Activated naive CD8-positive, alpha-beta T cell treated with anti-CD3 and anti-CD28 coated beads, Interleukin-2, amount 10 ng/mL, durations not matched to agents 7 days and 5 days (primary cell): ENCODE measurements around the gene CREBZF. TPM values are rescaled to one million over a fixed set of nuclear protein-coding genes. Genes with fewer than 3 reads are reported as not detected.

Experiments used
- ATAC-seq: fragments of 150-1000 bp; cut with Tn5 transposase; one replicate; pipeline ENCODE4 v1.10.0; 2021; ENCODE audit warnings: low read depth, moderate library complexity
- POLR2A ChIA-PET: fragments of 350-600 bp; sonication (Branson Sonifier 250); formaldehyde crosslinking; loops from one replicate; lab custom pipeline; 2021; ENCODE audit warnings: antibody characterized with exemption; lab: Charles Lee
- DNase-seq: peaks from one replicate; pipeline ENCODE4 v3.0.0; 2021
- H3K27ac Mint-ChIP-seq: one replicate; pipeline ENCODE4 v1.8.0; 2022; ENCODE audit warnings: mild to moderate bottlenecking, mixed read lengths
- H3K27me3 Mint-ChIP-seq: one replicate; pipeline ENCODE4 v1.8.0; 2022; ENCODE audit warnings: mild to moderate bottlenecking, moderate library complexity, mixed read lengths
- H3K36me3 Mint-ChIP-seq: one replicate; pipeline ENCODE4 v1.8.0; 2021; ENCODE audit warnings: mild to moderate bottlenecking, mixed read lengths
- H3K4me1 Mint-ChIP-seq: one replicate; pipeline ENCODE4 v1.8.0; 2021; ENCODE audit warnings: mixed read lengths
- H3K4me3 Mint-ChIP-seq: one replicate; pipeline ENCODE4 v1.8.0; 2022; ENCODE audit warnings: mild to moderate bottlenecking, moderate library complexity, mixed read lengths
- H3K9me3 Mint-ChIP-seq: one replicate; pipeline ENCODE4 v1.8.0; 2021; ENCODE audit warnings: mixed read lengths
- total RNA-seq, 2 experiments: library from RNA; stranded (reverse); gene quantifications; one replicate each; pipeline ENCODE4 v1.2.3, GENCODE V29; 2021

Gene CREBZF
- 10 to 100 TPM; 77.7 to 78.4 TPM for total RNA-seq

GRCh38 chr11:85664615-85665481, at the start of gene CREBZF:
CREBZF (minus strand) TSS chr11:85665129; CDS start chr11:85664875, 254 bp downstream.
- peak within 1 kb of the TSS; percentile 98 for H3K27ac Mint-ChIP-seq
- H3K4me1 Mint-ChIP-seq: peaks cover 29% of the 10 kb centered on the region
- H3K9me3 Mint-ChIP-seq: no peaks in the 10 kb centered on the region

GRCh38 chr11:85712953-85713352, 48.0 kb upstream of the CREBZF start:
- H3K27ac Mint-ChIP-seq: no peak overlapping the region
- peaks cover 4% of the 10 kb centered on the region for H3K36me3 Mint-ChIP-seq
- no peak for DNase-seq
- H3K27me3 Mint-ChIP-seq: no peaks in the 10 kb centered on the region
- H3K9me3 Mint-ChIP-seq: no peaks in the 10 kb centered on the region
- POLR2A ChIA-PET: no interaction called here
- no peak overlapping the region for H3K4me3 Mint-ChIP-seq
- no peaks in the 10 kb centered on the region for H3K4me1 Mint-ChIP-seq
- no peak for ATAC-seq

More at GRCh38 chr11:85664615-85665481, at the start of gene CREBZF:
- POLR2A ChIA-PET: interaction anchor here (0.6 to 2.9 kb wide), 21 partner anchors 12 to 784 kb away, joined by 3 to 72 read pairs (median 5); partner anchors contain the start of genes CCDC83, DLG2, EED and TMEM126A
- H3K36me3 Mint-ChIP-seq: peaks cover 29% of the 10 kb centered on the region
- H3K4me3 Mint-ChIP-seq: peak within 1 kb of the TSS; percentile 98
- peaks cover 1% of the 10 kb centered on the region for H3K27me3 Mint-ChIP-seq
- peak; percentile 96 for DNase-seq
- ATAC-seq: peak; percentile 78

GRCh38 chr11:85710917-85711316, 46.0 kb upstream of the CREBZF start:
- no peaks in the 10 kb centered on the region for H3K9me3 Mint-ChIP-seq
- POLR2A ChIA-PET: no interaction called here
- no peaks in the 10 kb centered on the region for H3K4me1 Mint-ChIP-seq
- ATAC-seq: no peak
- H3K27ac Mint-ChIP-seq: no peak overlapping the region
- no peak overlapping the region for H3K4me3 Mint-ChIP-seq
- peaks cover 12% of the 10 kb centered on the region for H3K36me3 Mint-ChIP-seq
- DNase-seq: no peak
- no peaks in the 10 kb centered on the region for H3K27me3 Mint-ChIP-seq

- DNase-seq: no peak
- Mint-ChIP-seq H3K4me3 (no peak overlapping the region), H3K27ac (no peak overlapping the region), H3K9me3 (no peaks in the 10 kb centered on the region), H3K27me3 (no peaks in the 10 kb centered on the region), H3K4me1 (no peaks in the 10 kb centered on the region), H3K36me3 (peaks cover 12% of the 10 kb centered on the region)
- ATAC-seq: no peak
- POLR2A ChIA-PET: no interaction called here
Measured at GRCh38 chr11:85709941-85710702, 45.2 kb upstream of the CREBZF start.

GRCh38 chr11:85705800-85706199, 40.9 kb upstream of the CREBZF start:
- POLR2A ChIA-PET: no interaction called here
- DNase-seq (no peak), ATAC-seq (no peak)
- no peak overlapping the region for H3K27ac Mint-ChIP-seq
- H3K4me1 Mint-ChIP-seq: no peaks in the 10 kb centered on the region
- no peak overlapping the region for H3K4me3 Mint-ChIP-seq
- peaks cover 15% of the 10 kb centered on the region for H3K36me3 Mint-ChIP-seq
- H3K27me3 Mint-ChIP-seq: no peaks in the 10 kb centered on the region
- H3K9me3 Mint-ChIP-seq: no peaks in the 10 kb centered on the region

- no peak for DNase-seq
- H3K4me1 Mint-ChIP-seq: peaks cover 4% of the 10 kb centered on the region
- no peak for ATAC-seq
- H3K27ac Mint-ChIP-seq: no peak overlapping the region
- POLR2A ChIA-PET: no interaction called here
- no peak overlapping the region for H3K4me3 Mint-ChIP-seq
- no peaks in the 10 kb centered on the region for H3K27me3 Mint-ChIP-seq
- H3K9me3 Mint-ChIP-seq: no peaks in the 10 kb centered on the region
- H3K36me3 Mint-ChIP-seq: peaks cover 15% of the 10 kb centered on the region
Measured at GRCh38 chr11:85704967-85705366, 40.0 kb upstream of the CREBZF start.

- DNase-seq: no peak
Measured at GRCh38 chr11:85699957-85700741, 35.2 kb upstream of the CREBZF start.

GRCh38 chr11:85698195-85698594, 33.3 kb upstream of the CREBZF start:
- Mint-ChIP-seq H3K27me3 (no peaks in the 10 kb centered on the region), H3K36me3 (peaks cover 15% of the 10 kb centered on the region), H3K9me3 (no peaks in the 10 kb centered on the region), H3K27ac (no peak overlapping the region), H3K4me1 (peaks cover 22% of the 10 kb centered on the region), H3K4me3 (no peak overlapping the region)
- ATAC-seq (no peak), DNase-seq (no peak)
- POLR2A ChIA-PET: interaction anchor here (0.5 kb wide), 1 partner anchor 603 kb away, joined by 4 read pairs; no protein-coding TSS in a partner anchor

More at GRCh38 chr11:85699957-85700741, 35.2 kb upstream of the CREBZF start:
- peaks cover 18% of the 10 kb centered on the region for H3K36me3 Mint-ChIP-seq
- H3K9me3 Mint-ChIP-seq: no peaks in the 10 kb centered on the region
- peak overlapping the region; percentile 63 for H3K4me3 Mint-ChIP-seq
- POLR2A ChIA-PET: interaction anchor here (0.6 to 1.1 kb wide), 6 partner anchors 35 to 549 kb away, joined by 4 to 5 read pairs (median 4); partner anchors contain the start of gene CREBZF
- peak; percentile 68 for ATAC-seq
- H3K27me3 Mint-ChIP-seq: no peaks in the 10 kb centered on the region
- H3K27ac Mint-ChIP-seq: peak overlapping the region; percentile 68
- H3K4me1 Mint-ChIP-seq: peaks cover 20% of the 10 kb centered on the region

- no peak overlapping the region for H3K4me3 Mint-ChIP-seq
- H3K36me3 Mint-ChIP-seq: peaks cover 13% of the 10 kb centered on the region
- ATAC-seq (no peak), DNase-seq (no peak)
- POLR2A ChIA-PET: interaction anchor here (0.5 kb wide), 1 partner anchor 603 kb away, joined by 4 read pairs; no protein-coding TSS in a partner anchor
- no peaks in the 10 kb centered on the region for H3K27me3 Mint-ChIP-seq
- H3K4me1 Mint-ChIP-seq: peaks cover 22% of the 10 kb centered on the region
- no peaks in the 10 kb centered on the region for H3K9me3 Mint-ChIP-seq
- no peak overlapping the region for H3K27ac Mint-ChIP-seq
Measured at GRCh38 chr11:85697747-85698146, 32.8 kb upstream of the CREBZF start.

GRCh38 chr11:85695546-85695945, 30.6 kb upstream of the CREBZF start:
- POLR2A ChIA-PET: interaction anchor here (1.0 to 1.5 kb wide), 3 partner anchors 31 to 159 kb away, joined by 3 to 4 read pairs (median 4); partner anchors contain the start of genes CCDC83 and CREBZF
- no peak overlapping the region for H3K27ac Mint-ChIP-seq
- no peaks in the 10 kb centered on the region for H3K27me3 Mint-ChIP-seq
- DNase-seq (no peak), ATAC-seq (no peak)
- peaks cover 21% of the 10 kb centered on the region for H3K4me1 Mint-ChIP-seq
- H3K9me3 Mint-ChIP-seq: no peaks in the 10 kb centered on the region
- peaks cover 15% of the 10 kb centered on the region for H3K36me3 Mint-ChIP-seq
- H3K4me3 Mint-ChIP-seq: no peak overlapping the region

- Mint-ChIP-seq H3K4me1 (peaks cover 18% of the 10 kb centered on the region), H3K27me3 (no peaks in the 10 kb centered on the region), H3K9me3 (no peaks in the 10 kb centered on the region), H3K4me3 (no peak overlapping the region), H3K27ac (no peak overlapping the region), H3K36me3 (peaks cover 15% of the 10 kb centered on the region)
- ATAC-seq (no peak), DNase-seq (no peak)
- POLR2A ChIA-PET: interaction anchor here (1.0 to 1.3 kb wide), 2 partner anchors 29 to 59 kb away, joined by 3 to 4 read pairs; partner anchors contain the start of gene CREBZF
Measured at GRCh38 chr11:85694385-85694980, 29.6 kb upstream of the CREBZF start.

- H3K4me3 Mint-ChIP-seq: no peak within 1 kb of the TSS
- no peaks in the 10 kb centered on the region for H3K27me3 Mint-ChIP-seq
- H3K36me3 Mint-ChIP-seq: peaks cover 7% of the 10 kb centered on the region
- DNase-seq (no peak), ATAC-seq (no peak)
- H3K4me1 Mint-ChIP-seq: peaks cover 20% of the 10 kb centered on the region
- H3K27ac Mint-ChIP-seq: no peak within 1 kb of the TSS
- no peaks in the 10 kb centered on the region for H3K9me3 Mint-ChIP-seq
- POLR2A ChIA-PET: no interaction called here
Measured at GRCh38 chr11:85685820-85686459, 21.0 kb upstream of the CREBZF start, which contains the start of gene CCDC89. CCDC89 (minus strand) TSS chr11:85686195; CDS start chr11:85686130, 65 bp downstream.
